GM21717 (cell line): Measurements from ENCODE around the gene KCNA2.

Source experiments
- ATAC-seq: cut with Tn5 transposase; IDR thresholded peaks from one replicate; pipeline ENCODE4 v1.9.1; 2021; ENCODE audit warnings: mild to moderate bottlenecking, moderate library complexity; ENCODE audit not compliant: unreplicated experiment

The KCNA2 gene

GRCh38 chr1:110604586-110605148, 1.5 kb downstream of the KCNA2 start:
- no peak for ATAC-seq

GRCh38 chr1:110603058-110603457, 3.1 kb downstream of the KCNA2 start:
- ATAC-seq = no peak

DNA sequence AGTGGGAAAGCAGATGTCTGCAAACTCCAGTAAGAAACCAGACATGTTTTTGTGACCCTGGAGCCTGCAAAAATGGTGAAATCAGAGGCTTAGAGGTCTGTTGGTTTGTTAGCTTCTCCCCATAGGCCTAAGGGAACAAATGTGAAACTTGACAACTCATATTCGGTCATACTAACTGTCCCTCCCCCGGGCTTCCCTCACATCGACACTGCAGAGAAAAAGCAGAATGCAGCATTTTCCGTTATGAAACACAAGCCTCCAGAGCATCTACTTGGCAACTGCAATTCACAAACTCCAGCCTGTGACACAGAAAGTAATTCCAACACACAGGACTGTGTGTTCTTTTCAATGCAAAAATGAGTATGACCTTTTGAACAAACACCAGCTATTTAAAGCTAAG, 3.7 kb downstream of the KCNA2 start:
- ATAC-seq = no peak

GRCh38 chr1:110601332-110601731, 4.8 kb downstream of the KCNA2 start:
- no peak for ATAC-seq

DNA sequence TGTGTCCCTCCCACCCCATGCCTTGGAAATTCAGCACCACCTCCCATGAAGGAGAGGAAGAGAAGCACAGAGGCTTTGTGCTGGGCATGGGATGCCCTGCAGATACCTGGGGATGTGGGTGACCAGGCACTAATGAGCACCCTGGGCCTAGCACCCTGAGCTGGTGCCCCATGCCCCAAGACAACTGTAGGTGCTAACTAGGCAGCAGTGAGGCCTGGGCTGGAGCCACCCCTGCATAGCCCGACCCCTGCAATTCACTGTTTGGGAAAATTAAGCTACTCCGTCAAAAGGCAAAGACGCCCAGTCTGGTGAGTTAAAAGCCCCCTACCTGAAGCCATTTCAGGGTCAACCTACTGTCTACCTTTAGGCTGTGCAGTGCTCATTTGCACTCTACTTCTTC, 5.4 kb downstream of the KCNA2 start:
- ATAC-seq = no peak

DNA sequence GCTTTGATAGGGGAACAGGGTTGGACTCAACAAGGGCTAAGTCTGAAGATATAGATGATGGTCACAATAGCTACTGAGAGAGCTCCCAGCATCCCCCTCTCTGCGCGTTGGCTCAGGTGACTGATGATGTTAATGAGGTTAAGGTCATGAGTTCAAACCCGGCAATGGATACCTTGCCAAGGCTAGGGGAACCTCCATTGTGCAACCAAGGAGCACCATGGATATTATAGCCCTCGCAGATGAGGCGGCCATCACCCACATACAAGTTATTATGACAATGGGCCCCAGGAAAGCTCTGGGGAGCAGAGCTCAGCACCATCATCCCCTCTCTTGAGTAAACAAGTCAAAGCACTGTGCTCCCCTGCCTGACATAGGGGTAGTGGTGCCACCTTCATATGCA, 8.2 kb downstream of the KCNA2 start:
- ATAC-seq = no peak

GRCh38 chr1:110596312-110596711, 9.8 kb downstream of the KCNA2 start:
- no peak for ATAC-seq

DNA sequence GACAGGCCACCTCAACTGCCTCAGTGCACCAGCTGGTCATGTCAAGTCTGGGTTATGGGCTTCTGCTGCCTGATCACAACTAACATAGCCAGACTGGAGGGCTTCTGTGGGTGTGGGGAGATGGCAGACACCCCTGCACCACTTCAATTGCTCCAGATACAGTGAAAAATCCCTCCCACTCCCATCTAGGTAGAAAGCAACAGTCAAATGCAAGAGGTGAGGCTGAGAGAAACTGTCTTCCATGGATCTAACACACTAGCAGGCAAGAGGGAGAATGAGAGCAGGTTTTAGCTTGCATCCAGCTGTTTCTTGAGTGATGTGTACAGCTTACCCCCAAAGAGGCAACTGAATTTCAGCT, 10.8 kb downstream of the KCNA2 start:
- no peak for ATAC-seq

GRCh38 chr1:110594456-110595352, 11.5 kb downstream of the KCNA2 start:
- ATAC-seq = no peak

DNA sequence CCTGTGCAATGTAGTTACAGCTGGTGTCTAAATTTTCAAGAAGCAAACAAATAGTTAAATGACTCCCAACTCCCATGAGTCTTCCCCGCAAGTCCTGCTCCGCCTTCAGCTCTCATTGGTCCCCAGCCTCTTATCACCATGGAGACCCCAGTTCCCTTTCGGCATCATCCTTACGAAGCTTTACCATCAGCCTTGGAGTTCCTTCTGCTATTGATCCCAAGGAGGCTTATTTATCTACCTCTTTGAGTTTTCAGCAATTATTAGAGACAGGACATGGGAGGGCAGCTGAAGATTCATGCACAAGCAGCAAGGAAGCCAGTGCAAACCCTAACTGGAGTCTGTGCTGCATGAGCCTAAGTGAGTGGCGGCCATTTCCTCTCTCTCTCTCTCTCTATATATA, 12.3 kb downstream of the KCNA2 start:
- no peak for ATAC-seq

- ATAC-seq = no peak
Observed at GRCh38 chr1:110591956-110592355, 14.2 kb downstream of the KCNA2 start.

DNA sequence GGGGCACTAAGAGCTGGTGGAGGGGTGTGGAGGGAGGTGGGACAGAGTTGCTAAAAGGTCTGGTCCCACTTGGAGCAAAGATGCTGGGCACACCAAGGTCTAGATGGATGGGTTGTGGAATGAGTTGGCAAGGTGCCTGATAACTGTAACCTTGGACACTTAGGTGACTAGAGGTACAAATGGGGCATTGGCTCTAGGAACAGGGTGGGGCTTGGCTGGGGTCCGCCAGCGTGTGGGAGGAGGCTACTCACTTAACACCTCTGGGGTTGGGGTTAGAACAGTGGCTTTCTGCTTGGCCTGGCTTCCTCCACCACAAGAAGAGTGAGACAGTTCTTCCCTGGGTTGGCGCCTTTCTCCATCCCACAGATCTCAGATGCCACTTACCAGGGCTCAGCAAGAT, 17.2 kb downstream of the KCNA2 start:
- ATAC-seq = no peak

DNA sequence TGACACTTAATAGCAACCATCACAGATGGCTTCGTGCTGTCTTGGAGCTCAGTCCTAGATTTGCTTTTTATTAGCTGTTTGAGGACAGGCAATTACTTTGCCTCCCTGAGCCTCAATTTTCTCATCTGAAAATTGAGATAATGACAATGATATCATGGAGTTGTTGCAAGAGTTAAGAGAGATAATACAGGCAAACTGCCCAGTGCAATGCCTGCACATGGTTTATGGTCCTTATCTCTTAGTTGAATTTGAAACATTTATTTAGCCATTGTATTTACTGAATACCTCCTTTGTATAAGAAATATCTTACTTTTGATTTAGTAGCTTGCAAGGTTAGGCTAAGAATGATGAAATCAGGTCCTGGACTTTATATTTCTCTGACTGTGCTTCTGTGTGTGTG, 17.7 kb downstream of the KCNA2 start:
- ATAC-seq = no peak

DNA sequence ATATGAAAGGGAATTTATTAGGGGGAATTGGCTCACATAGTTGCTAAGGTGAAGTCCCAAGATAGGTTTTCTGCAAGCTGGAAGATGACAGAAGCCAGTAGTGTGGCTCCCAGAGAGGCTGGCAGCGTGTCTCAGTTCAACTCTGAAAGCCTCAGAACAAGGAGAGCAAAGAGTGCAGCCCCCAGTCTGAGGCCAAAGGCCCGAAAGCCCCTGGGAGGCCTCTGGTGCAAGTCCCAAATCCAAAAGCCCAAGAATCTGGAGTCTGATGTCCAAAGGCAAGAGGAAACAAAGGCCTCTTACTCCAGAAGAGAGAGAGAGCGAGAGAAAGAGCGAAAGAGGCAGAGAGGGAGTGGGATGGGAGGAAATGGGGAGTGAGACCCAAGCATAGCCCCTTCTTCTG, 18.3 kb downstream of the KCNA2 start:
- ATAC-seq = no peak

DNA sequence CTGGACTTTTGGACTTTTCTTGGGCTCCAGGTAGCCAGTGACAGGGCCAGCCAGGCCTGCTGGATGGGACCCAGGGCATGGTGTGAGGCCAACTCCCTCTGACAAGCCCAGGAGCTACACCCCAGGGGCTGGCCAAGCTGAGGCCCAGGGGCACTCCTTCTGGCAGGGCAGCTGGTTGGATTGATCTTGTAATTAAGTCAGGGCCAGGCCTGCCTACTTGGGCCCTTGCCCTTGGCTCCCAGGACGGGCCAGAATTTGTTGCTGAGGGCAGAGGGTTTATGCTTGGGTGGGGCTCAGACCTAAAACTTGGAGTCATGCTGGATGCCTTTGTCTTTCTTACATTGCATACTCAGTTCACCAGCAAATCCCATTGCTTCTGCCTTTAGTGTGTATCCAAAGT, 20.7 kb downstream of the KCNA2 start:
- no peak for ATAC-seq

DNA sequence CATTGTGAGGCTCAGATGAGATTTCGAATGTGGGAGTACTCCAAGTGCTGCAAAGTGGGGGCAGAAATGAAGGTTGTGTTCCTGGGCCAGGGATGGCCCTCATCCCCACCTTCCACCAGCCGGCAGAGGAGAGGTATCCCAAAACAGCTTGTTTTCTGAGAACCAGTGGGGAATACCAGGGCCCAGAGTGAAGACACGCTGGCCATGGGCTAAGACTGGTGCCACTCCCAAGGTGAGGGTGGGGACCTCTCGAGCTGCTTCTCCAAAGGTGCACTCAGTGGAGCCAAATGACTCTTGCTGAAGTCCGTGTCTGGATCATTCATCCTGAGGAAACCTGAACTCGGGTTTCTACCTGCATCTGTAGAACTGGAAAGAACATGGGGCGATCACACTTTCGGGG, 22.1 kb downstream of the KCNA2 start:
- ATAC-seq = no peak

GRCh38 chr1:110583505-110583904, 22.7 kb downstream of the KCNA2 start:
- no peak for ATAC-seq

DNA sequence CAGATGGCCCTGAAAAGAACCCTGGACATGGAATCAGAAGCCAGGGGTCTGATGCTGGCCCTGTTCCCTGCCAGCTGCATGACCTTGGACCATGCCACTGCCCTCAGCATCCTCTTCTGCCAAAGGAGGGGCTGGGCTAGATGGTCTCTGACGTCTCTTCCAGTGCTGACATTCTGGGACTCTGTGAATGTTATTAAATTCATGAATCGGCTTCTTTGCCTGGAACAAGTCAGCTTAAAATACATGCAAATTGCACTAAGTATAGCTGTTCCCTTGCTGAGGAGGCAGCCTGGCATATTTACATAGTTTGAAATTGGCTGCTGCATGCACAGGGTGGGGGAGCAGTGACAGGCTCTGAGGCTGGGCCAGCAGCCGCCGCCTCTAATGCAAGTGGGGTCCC, 23.8 kb downstream of the KCNA2 start:
- ATAC-seq = no peak

DNA sequence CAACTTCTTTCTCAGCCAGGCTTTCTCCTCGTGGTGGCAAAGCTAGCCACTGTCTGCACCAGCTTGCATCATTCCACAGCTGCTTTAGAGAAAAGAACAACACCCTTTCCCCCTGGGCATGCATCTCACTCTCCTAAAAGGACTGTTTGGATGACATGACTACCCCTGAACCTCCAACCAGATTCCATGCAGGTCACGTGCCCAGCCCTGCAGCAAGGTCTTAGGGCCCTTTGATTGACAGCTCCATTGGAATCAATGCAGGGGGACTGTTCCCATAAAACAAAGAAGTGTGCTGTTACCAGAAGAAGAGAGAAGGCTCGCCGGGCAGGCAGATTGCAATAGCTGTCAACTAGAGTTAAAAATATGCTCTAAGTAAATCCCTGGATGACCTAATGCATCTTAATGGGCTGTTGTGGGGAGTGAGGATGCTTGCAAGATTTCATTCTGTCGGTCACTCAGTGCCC, 24.4 kb downstream of the KCNA2 start:
- ATAC-seq = no peak

DNA sequence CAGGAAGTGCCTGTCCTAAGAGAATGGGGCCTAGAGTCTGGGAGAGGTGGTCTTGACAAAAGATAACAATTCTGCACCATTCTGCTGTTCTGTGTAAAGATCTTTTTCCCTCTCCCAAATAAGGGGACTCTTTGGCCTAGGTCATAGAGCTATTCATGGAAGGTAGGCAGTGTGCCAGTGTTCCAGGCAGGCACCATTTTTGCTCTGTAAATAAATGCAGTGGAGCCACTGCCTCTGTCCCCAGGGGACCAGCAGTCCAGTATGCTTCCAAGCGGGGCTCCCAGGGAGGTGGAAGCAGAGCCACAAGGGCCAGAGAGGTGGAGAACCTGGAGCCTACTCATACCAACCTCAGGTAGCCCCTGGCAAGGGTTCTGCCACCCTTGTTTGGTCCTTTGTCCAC, 25.9 kb downstream of the KCNA2 start:
- ATAC-seq = no peak

DNA sequence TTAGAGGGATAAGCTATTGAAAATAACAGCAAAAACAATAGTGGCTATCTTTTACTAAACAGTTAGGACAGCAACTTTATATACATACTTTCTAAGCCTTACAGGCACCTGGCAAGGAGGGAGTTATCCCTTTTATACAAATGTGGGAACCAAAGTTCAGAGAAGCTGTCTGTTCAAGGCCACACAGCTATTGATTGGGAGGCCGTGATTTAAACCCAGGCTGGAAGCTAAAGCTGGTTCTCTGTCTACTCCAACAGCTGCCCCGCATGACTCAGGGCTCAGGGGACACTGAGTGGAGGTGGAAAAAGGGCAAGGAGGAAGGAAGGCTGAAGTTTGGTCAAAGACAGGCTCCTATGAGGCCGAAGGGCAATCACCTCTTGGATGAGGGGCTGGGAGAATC, 26.7 kb downstream of the KCNA2 start:
- no peak for ATAC-seq

- no peak for ATAC-seq
Observed at GRCh38 chr1:110576441-110576840, 29.7 kb downstream of the KCNA2 start.

DNA sequence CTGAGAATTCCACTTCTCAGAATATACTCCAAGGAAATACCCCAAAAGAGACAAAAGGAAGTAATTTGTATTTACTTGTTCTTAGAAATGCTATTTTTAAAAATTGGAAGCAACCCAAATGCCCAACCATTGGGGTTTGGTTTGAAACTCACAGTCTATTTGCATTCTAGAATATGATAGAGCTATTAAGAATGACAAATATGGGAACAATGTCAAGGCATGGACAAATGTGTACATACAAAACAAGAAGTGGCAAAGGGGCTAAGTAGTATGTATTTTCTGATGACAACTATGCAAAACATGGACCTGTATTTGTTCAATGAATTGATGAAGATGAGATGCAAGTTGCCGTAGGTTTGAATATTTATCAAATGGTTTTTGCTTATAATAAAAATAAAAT, 32.8 kb downstream of the KCNA2 start:
- no peak for ATAC-seq
